ENCODE data around the gene TMEM131. TPM values are rescaled to one million over a fixed set of nuclear protein-coding genes. Genes with fewer than 3 reads are reported as not detected.
"Not testable (repeated sequence)": the region's sequence is repeated elsewhere in the genome, so short reads cannot be mapped to it uniquely, and the experiment has no call there.

TMEM131 gene
- total and polyA plus RNA-seq, 4 donors: 25.3 to 39.4 (median 38.1) TPM

DNA sequence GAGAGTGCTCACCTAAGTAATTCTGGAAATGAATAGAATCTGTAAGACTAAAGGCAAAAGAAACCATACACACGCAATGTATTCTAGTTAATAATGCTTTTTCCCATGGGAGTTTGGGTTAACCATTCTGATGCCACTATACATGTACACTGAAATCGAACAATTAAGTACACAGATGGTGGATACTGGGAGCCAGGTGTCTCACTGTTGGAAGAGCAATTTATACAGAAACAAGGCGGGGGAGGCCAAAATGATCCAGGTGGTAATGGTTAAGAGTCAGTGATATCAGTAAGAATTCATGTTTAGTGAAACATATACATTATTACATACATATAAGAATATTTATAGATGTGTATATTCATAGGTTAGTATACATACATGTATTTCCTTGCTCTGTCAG, 67.2 kb downstream of the TMEM131 start:
- Histone ChIP-seq H3K36me3 (ENCODE audit: control insufficient read depth, insufficient read depth, low read length) (peaks cover 4% of the 10 kb centered on the region), H3K9me3 (ENCODE audit: control insufficient read depth, insufficient read depth, low read length) (no peaks in the 10 kb centered on the region), H3K4me3 (ENCODE audit: low read depth, low read length) (no peak overlapping the region), H3K4me1 (ENCODE audit: control insufficient read depth, insufficient read depth, low read length) (no peaks in the 10 kb centered on the region), H3K27me3 (ENCODE audit: control insufficient read depth, insufficient read depth, low read length) (no peaks in the 10 kb centered on the region), H3K27ac (ENCODE audit: low read depth, low read length) (no peak overlapping the region)
- no CpG with 5 or more reads among the region's 3 CpGs for WGBS (ENCODE audit: insufficient coverage)
- no peak for DNase-seq (ENCODE audit: low read depth in 4 of 6, low spot score in 6 of 6)

DNA sequence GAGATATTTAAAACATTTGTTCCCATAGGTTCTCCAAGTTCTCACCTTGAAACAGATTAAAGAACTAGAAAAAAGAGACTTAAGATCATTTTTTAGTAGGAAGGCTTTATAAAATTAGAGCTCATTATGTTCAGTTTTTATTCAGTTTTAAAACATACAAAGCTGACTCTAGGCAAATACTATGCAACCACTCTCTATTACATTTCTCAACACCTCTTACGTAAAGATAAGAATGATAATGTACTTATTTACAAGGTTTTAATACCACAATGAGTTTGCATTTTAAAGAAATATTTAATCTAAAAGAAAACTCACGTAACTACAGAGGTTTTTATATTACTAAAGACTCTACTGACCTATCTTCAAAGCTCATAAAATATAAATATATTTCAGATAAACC, 68.8 kb downstream of the TMEM131 start:
- Histone ChIP-seq H3K36me3 (ENCODE audit: control insufficient read depth, insufficient read depth, low read length) (peaks cover 4% of the 10 kb centered on the region), H3K9me3 (ENCODE audit: control insufficient read depth, insufficient read depth, low read length) (no peaks in the 10 kb centered on the region), H3K4me3 (ENCODE audit: low read depth, low read length) (no peak overlapping the region), H3K4me1 (ENCODE audit: control insufficient read depth, insufficient read depth, low read length) (no peaks in the 10 kb centered on the region), H3K27ac (ENCODE audit: low read depth, low read length) (no peak overlapping the region), H3K27me3 (ENCODE audit: control insufficient read depth, insufficient read depth, low read length) (no peaks in the 10 kb centered on the region)
- no peak for DNase-seq (ENCODE audit: low read depth in 4 of 6, low spot score in 6 of 6)
- WGBS (ENCODE audit: insufficient coverage): no CpG with 5 or more reads among the region's 2 CpGs

DNA sequence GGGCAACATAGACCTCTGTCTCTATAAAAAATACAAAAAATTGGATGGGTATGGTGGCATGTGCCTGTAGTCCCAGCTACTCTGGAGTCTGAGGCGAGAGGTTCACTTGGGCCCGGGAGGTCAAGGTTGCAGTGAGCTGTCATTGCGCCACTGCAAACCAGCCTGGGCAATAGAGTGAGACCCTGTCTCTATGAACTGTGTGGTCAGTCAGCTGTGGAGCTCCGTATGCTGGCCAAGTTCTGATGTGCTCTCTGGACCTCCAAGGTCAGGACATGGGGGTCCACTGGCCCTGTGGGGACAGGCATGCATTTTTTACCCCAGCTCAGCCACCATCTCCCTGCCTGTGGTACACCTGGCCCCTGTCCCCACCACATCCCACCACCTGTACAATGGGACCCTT, 71.6 kb downstream of the TMEM131 start:
- Histone ChIP-seq H3K9me3 (ENCODE audit: control insufficient read depth, insufficient read depth, low read length) (no peaks in the 10 kb centered on the region), H3K4me1 (ENCODE audit: control insufficient read depth, insufficient read depth, low read length) (no peaks in the 10 kb centered on the region), H3K27ac (ENCODE audit: low read depth, low read length) (no peak overlapping the region), H3K4me3 (ENCODE audit: low read depth, low read length) (no peak overlapping the region), H3K36me3 (ENCODE audit: control insufficient read depth, insufficient read depth, low read length) (peaks cover 4% of the 10 kb centered on the region), H3K27me3 (ENCODE audit: control insufficient read depth, insufficient read depth, low read length) (no peaks in the 10 kb centered on the region)
- DNase-seq (ENCODE audit: low read depth in 4 of 6, low spot score in 6 of 6): no peak
- 100% methylated on average over 4 of the region's 4 CpGs for WGBS (ENCODE audit: insufficient coverage)

DNA sequence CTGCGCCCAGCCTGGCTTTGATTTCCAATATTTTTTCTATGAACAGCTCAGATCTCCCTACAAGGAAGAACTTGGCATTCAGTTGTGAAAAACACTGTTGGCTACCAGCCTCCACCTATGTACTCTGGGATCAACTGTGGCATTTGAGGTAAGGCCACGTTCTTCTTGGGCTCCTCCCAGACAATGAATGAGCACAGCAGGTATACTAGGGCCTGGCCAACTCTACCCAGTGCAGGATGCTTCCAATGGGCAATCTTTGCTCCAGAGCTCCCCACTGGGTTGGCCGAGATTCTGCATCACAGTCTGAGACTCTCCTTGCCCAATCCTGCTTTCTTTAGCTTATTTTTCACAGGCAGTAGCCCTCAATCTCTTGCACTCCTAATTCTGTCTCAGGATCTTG, 75.9 kb downstream of the TMEM131 start:
- no peak for DNase-seq (ENCODE audit: low read depth in 4 of 6, low spot score in 6 of 6)
- Histone ChIP-seq H3K36me3 (ENCODE audit: control insufficient read depth, insufficient read depth, low read length) (peaks cover 1% of the 10 kb centered on the region), H3K4me1 (ENCODE audit: control insufficient read depth, insufficient read depth, low read length) (no peaks in the 10 kb centered on the region), H3K27ac (ENCODE audit: low read depth, low read length) (no peak overlapping the region), H3K27me3 (ENCODE audit: control insufficient read depth, insufficient read depth, low read length) (no peaks in the 10 kb centered on the region), H3K4me3 (ENCODE audit: low read depth, low read length) (no peak overlapping the region), H3K9me3 (ENCODE audit: control insufficient read depth, insufficient read depth, low read length) (no peaks in the 10 kb centered on the region)
- WGBS (ENCODE audit: insufficient coverage): 88% methylated on average over 3 of the region's 3 CpGs

DNA sequence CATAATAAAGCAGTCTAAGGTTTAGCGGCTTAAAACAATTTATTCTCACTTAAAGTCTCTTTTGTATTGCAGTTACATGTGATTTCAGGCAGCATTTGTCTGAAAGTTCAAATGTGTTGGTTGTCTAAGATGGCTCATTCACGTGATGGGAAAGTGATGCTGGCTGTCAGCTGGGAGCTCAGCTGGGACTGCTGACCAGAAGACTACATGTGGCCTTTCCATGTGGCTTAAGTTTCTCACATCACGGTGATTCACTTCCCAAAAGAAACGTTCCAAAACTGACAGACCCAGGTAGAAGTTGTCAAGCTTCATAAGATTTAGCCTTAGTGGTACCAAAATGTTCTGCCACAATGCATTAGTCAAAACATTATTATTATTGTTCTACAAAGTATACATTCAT, 76.9 kb downstream of the TMEM131 start:
- Histone ChIP-seq H3K9me3 (ENCODE audit: control insufficient read depth, insufficient read depth, low read length) (no peaks in the 10 kb centered on the region), H3K36me3 (ENCODE audit: control insufficient read depth, insufficient read depth, low read length) (no peaks in the 10 kb centered on the region), H3K4me3 (ENCODE audit: low read depth, low read length) (no peak overlapping the region), H3K27ac (ENCODE audit: low read depth, low read length) (no peak overlapping the region), H3K27me3 (ENCODE audit: control insufficient read depth, insufficient read depth, low read length) (no peaks in the 10 kb centered on the region), H3K4me1 (ENCODE audit: control insufficient read depth, insufficient read depth, low read length) (no peaks in the 10 kb centered on the region)
- no peak for DNase-seq (ENCODE audit: low read depth in 4 of 6, low spot score in 6 of 6)
- WGBS (ENCODE audit: insufficient coverage): 80% methylated on average over 1 of the region's 4 CpGs

DNA sequence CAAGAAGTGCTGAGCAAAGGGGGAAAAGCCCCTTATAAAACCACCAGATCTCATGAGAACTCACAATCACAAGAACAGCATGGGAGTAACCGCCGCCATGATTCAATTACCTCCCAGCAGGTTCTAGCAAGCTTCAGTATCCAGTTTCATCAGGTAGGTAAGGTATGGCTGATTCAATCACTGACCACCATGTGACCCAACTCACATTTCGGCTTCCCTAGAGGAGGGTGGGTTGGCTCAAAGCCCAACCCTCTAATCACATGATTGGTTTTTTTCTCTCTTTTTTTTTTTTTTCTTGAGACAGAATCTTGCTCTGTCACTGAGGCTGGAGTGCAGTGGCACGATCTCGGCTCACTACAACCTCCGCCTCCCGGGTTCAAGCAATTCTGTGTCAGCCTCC, 78.1 kb downstream of the TMEM131 start:
- not testable (repeated sequence) for H3K27me3 ChIP-seq (ENCODE audit: control insufficient read depth, insufficient read depth, low read length); H3K4me3 ChIP-seq (ENCODE audit: low read depth, low read length); H3K9me3 ChIP-seq (ENCODE audit: control insufficient read depth, insufficient read depth, low read length); H3K27ac ChIP-seq (ENCODE audit: low read depth, low read length); H3K4me1 ChIP-seq (ENCODE audit: control insufficient read depth, insufficient read depth, low read length); H3K36me3 ChIP-seq (ENCODE audit: control insufficient read depth, insufficient read depth, low read length); DNase-seq (ENCODE audit: low read depth in 4 of 6, low spot score in 6 of 6)
- WGBS (ENCODE audit: insufficient coverage): 96% methylated on average over 4 of the region's 7 CpGs

- Histone ChIP-seq H3K4me3 (ENCODE audit: low read depth, low read length) (no peak overlapping the region), H3K36me3 (ENCODE audit: control insufficient read depth, insufficient read depth, low read length) (no peaks in the 10 kb centered on the region), H3K4me1 (ENCODE audit: control insufficient read depth, insufficient read depth, low read length) (no peaks in the 10 kb centered on the region), H3K27me3 (ENCODE audit: control insufficient read depth, insufficient read depth, low read length) (no peaks in the 10 kb centered on the region), H3K9me3 (ENCODE audit: control insufficient read depth, insufficient read depth, low read length) (no peaks in the 10 kb centered on the region), H3K27ac (ENCODE audit: low read depth, low read length) (no peak overlapping the region)
- peak in 1 of 6 donors; percentile 41 for DNase-seq (ENCODE audit: low read depth in 4 of 6, low spot score in 6 of 6)
- WGBS (ENCODE audit: insufficient coverage): no CpG with 5 or more reads among the region's 5 CpGs
Measured at GRCh38 chr2:97914691-97915213, 81.0 kb downstream of the TMEM131 start.

GRCh38 chr2:97913846-97914245, 81.9 kb downstream of the TMEM131 start:
- H3K27me3 ChIP-seq (ENCODE audit: control insufficient read depth, insufficient read depth, low read length): no peaks in the 10 kb centered on the region
- no peak overlapping the region for H3K27ac ChIP-seq (ENCODE audit: low read depth, low read length)
- H3K36me3 ChIP-seq (ENCODE audit: control insufficient read depth, insufficient read depth, low read length): no peaks in the 10 kb centered on the region
- no peak overlapping the region for H3K4me3 ChIP-seq (ENCODE audit: low read depth, low read length)
- H3K9me3 ChIP-seq (ENCODE audit: control insufficient read depth, insufficient read depth, low read length): no peaks in the 10 kb centered on the region
- 100% methylated on average over 1 of the region's 2 CpGs for WGBS (ENCODE audit: insufficient coverage)
- H3K4me1 ChIP-seq (ENCODE audit: control insufficient read depth, insufficient read depth, low read length): no peaks in the 10 kb centered on the region
- no peak for DNase-seq (ENCODE audit: low read depth in 4 of 6, low spot score in 6 of 6)

GRCh38 chr2:97911922-97912575, 83.7 kb downstream of the TMEM131 start:
- no peak overlapping the region for H3K4me3 ChIP-seq (ENCODE audit: low read depth, low read length)
- no peak for DNase-seq (ENCODE audit: low read depth in 4 of 6, low spot score in 6 of 6)
- H3K4me1 ChIP-seq (ENCODE audit: control insufficient read depth, insufficient read depth, low read length): no peaks in the 10 kb centered on the region
- no CpG with 5 or more reads among the region's 1 CpG for WGBS (ENCODE audit: insufficient coverage)
- H3K27ac ChIP-seq (ENCODE audit: low read depth, low read length): no peak overlapping the region
- H3K9me3 ChIP-seq (ENCODE audit: control insufficient read depth, insufficient read depth, low read length): no peaks in the 10 kb centered on the region
- no peaks in the 10 kb centered on the region for H3K36me3 ChIP-seq (ENCODE audit: control insufficient read depth, insufficient read depth, low read length)
- H3K27me3 ChIP-seq (ENCODE audit: control insufficient read depth, insufficient read depth, low read length): no peaks in the 10 kb centered on the region

DNA sequence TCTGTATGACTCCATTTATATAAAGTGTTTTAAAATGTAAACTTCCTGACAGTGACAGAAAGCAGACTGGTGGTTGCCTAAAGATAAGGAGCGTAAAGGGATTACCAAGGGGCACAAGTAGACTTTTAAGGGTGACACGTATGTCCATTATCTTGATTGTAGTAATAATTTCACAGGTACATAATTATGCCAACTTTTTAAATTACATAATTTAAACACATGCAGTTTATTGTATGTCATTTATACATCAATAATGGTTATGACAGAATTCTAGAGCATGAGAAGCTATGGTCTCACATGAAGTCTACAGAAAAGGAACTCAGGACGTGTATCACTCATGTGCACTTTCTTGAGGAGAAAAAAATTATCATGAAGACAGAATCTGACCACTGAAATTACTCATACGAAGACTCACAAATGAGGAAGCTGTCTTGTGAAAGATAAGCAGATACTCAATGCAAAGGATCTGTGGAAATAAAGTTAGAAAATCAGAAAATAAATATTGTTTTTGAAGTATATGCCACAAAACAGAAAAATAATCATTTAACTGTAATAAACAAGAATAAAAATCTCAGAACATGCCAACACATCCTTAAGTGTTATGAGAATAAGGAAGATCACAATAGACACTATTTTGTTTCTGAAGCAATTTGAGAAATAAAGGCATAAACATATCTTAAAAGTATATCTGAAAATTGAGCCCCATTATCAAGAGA, 84.4 kb downstream of the TMEM131 start:
- no peaks in the 10 kb centered on the region for H3K27me3 ChIP-seq (ENCODE audit: control insufficient read depth, insufficient read depth, low read length)
- no peaks in the 10 kb centered on the region for H3K36me3 ChIP-seq (ENCODE audit: control insufficient read depth, insufficient read depth, low read length)
- H3K4me3 ChIP-seq (ENCODE audit: low read depth, low read length): no peak overlapping the region
- H3K4me1 ChIP-seq (ENCODE audit: control insufficient read depth, insufficient read depth, low read length): no peaks in the 10 kb centered on the region
- H3K9me3 ChIP-seq (ENCODE audit: control insufficient read depth, insufficient read depth, low read length): no peaks in the 10 kb centered on the region
- no CpG with 5 or more reads among the region's 4 CpGs for WGBS (ENCODE audit: insufficient coverage)
- no peak for DNase-seq (ENCODE audit: low read depth in 4 of 6, low spot score in 6 of 6)
- no peak overlapping the region for H3K27ac ChIP-seq (ENCODE audit: low read depth, low read length)

Measured in spinal cord (tissue), 10 donors.